K562 (cell line): ENCODE data around the gene PPP3CA. TPM values are rescaled to one million over a fixed set of nuclear protein-coding genes. Genes with fewer than 3 reads are reported as not detected.

Source experiments
- CREB1 ChIP-seq, 2 experiments: sonication (generic) in 1 of 2; formaldehyde crosslinking in 1 of 2; IDR thresholded peaks; 2 replicates each; pipeline versions ENCODE4 v1.6.1 to v1.8.0; 2012 to 2022; ENCODE audit warnings: inconsistent platforms in 1 of 2, mild to moderate bottlenecking in 1 of 2, missing genetic modification reagents in 1 of 2, moderate library complexity in 1 of 2
- DPF2 ChIP-seq: fragments of 450-650 bp; IDR thresholded peaks from 2 replicates; pipeline ENCODE4 v1.6.1; 2016
- EP300 ChIP-seq: IDR thresholded peaks from 2 replicates; pipeline ENCODE4 v1.6.1; 2012; ENCODE audit warnings: low read length, improper control_type of control experiment
- RAD21 ChIP-seq, 2 experiments: fragments of 250-450 bp in 1 of 2; fragments of 450-650 bp in 1 of 2; sonication (Bioruptor Pico) in 1 of 2; formaldehyde crosslinking in 1 of 2; IDR thresholded peaks in 1 of 2; conservative IDR thresholded peaks in 1 of 2; 2 replicates each; pipeline versions ENCODE4 v1.4.0 to v1.8.0; 2020 to 2022; ENCODE audit warnings: mild to moderate bottlenecking in 2 of 2, moderate library complexity in 1 of 2
- RERE ChIP-seq: sonication (generic); formaldehyde crosslinking; IDR thresholded peaks from 2 replicates; pipeline ENCODE4 v1.8.0; 2023; ENCODE audit warnings: missing genetic modification reagents, mild to moderate bottlenecking, borderline replicate concordance
- ZBTB5 ChIP-seq: fragments of 450-650 bp; IDR thresholded peaks from 2 replicates; pipeline ENCODE4 v1.6.1; 2017; ENCODE audit warnings: antibody characterized with exemption
- ZNF324 ChIP-seq: fragments of 250-450 bp; sonication (Bioruptor Pico); IDR thresholded peaks from 2 replicates; pipeline ENCODE4 v1.4.0; 2020; ENCODE audit warnings: mild to moderate bottlenecking
- polyA plus RNA-seq, 8 experiments: library from polyadenylated mRNA; depleted of rRNA in 4 of 8; stranded (reverse) in 5 of 8; unstranded in 3 of 8; fragments of >200 nt; fragmentation: Nextera tagmentation in 2 of 8; fragmentation: Illumina TruSeq in 1 of 8; extraction: Ambion mirVana in 2 of 8; extraction: Trizol in 1 of 8; gene quantifications; 2 replicates each; pipeline versions ENCODE4 v1.2.1 to v1.2.3, GENCODE V29; 2011 to 2014; ENCODE audit warnings: inconsistent platforms in 1 of 8, missing spikeins in 1 of 8
- total RNA-seq, 7 experiments: library from RNA; depleted of rRNA in 6 of 7; stranded (reverse); fragments of >200 nt in 6 of 7; fragmentation: Illumina TruSeq in 2 of 7; extraction: Trizol in 2 of 7; gene quantifications; 2 replicates each; pipeline versions ENCODE4 v1.2.1 to v1.2.3, GENCODE V29; 2011 to 2021; ENCODE audit warnings: low replicate concordance in 1 of 7
- TF ChIP-seq, protein P1 (sequence below): sonication (generic); formaldehyde crosslinking; IDR thresholded peaks from 2 replicates; pipeline ENCODE4 v1.8.1; 2022; ENCODE audit warnings: missing genetic modification reagents

Gene PPP3CA
- total and polyA plus RNA-seq, 9 of the 15 experiments (the other 6 are each of a cell fraction or from before 2014, with no cell fraction given), result 0.94 to 3.2 (median 1.6) TPM

- TF ChIP-seq RAD21 (CRISPR knock-in tag; conservative IDR thresholded peaks at IDR 0.05 in 1 of 2, IDR thresholded peaks at IDR 0.05 in 1 of 2) (no peak), RERE (CRISPR knock-in tag) (no peak), CREB1 (IDR thresholded peaks at IDR 0.05) (no peak), CREB1 (CRISPR knock-in tag; IDR thresholded peaks at IDR 0.05) (no peak), EP300 (no peak), ZNF324 (CRISPR knock-in tag) (no peak), ZBTB5 (no peak), DPF2 (no peak)
- TF ChIP-seq, protein P1, sequence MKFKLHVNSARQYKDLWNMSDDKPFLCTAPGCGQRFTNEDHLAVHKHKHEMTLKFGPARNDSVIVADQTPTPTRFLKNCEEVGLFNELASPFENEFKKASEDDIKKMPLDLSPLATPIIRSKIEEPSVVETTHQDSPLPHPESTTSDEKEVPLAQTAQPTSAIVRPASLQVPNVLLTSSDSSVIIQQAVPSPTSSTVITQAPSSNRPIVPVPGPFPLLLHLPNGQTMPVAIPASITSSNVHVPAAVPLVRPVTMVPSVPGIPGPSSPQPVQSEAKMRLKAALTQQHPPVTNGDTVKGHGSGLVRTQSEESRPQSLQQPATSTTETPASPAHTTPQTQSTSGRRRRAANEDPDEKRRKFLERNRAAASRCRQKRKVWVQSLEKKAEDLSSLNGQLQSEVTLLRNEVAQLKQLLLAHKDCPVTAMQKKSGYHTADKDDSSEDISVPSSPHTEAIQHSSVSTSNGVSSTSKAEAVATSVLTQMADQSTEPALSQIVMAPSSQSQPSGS (CRISPR knock-in tag), result no peak
Observed at GRCh38 chr4:101183666-101184373, 163.5 kb downstream of the PPP3CA start (continued).
